Neural cell (in vitro differentiated cells): ENCODE measurements around the gene ZNF425. TPM values are rescaled to one million over a fixed set of nuclear protein-coding genes. Genes with fewer than 3 reads are reported as not detected.

Source experiments
- H2AFZ ChIP-seq: fragments of 200-600, 300-800 bp; sonication (generic), shearing (Covaris generic); 2 replicates; pipeline ENCODE4 v1.6.0; 2014; ENCODE audit warnings: low read depth, mild to moderate bottlenecking, antibody characterized with exemption, low read length, moderate library complexity
- H3F3A ChIP-seq: fragments of 200-600 bp; shearing (Covaris generic); 2 replicates; pipeline ENCODE4 v1.6.1; 2016; ENCODE audit warnings: mild to moderate bottlenecking, moderate library complexity, mixed read lengths, antibody characterized with exemption, low read length; ENCODE audit not compliant: insufficient read depth, poor library complexity, severe bottlenecking
- H3K27ac ChIP-seq: fragments of 200-600, 300-800 bp; sonication (generic), shearing (Covaris generic); 2 replicates; pipeline ENCODE4 v1.5.1; 2014; ENCODE audit warnings: mild to moderate bottlenecking, low read length, moderate library complexity
- H3K27me3 ChIP-seq: fragments of 300-800, 200-600 bp; sonication (generic), shearing (Covaris generic); 2 replicates; pipeline ENCODE4 v1.6.0; 2014; ENCODE audit warnings: mild to moderate bottlenecking, low read depth, low read length, moderate library complexity; ENCODE audit not compliant: insufficient read depth
- H3K36me3 ChIP-seq: fragments of 300-800, 200-600 bp; sonication (generic), shearing (Covaris generic); 2 replicates; pipeline ENCODE4 v1.5.1; 2014; ENCODE audit warnings: mild to moderate bottlenecking, antibody characterized with exemption, low read length, moderate library complexity; ENCODE audit not compliant: insufficient read depth
- H3K4me2 ChIP-seq: fragments of 300-800, 200-600 bp; sonication (generic), shearing (Covaris generic); 2 replicates; pipeline ENCODE4 v1.6.0; 2014; ENCODE audit warnings: mild to moderate bottlenecking, low read length
- H3K4me3 ChIP-seq: fragments of 300-800, 200-600 bp; sonication (generic), shearing (Covaris generic); 2 replicates; pipeline ENCODE4 v1.5.1; 2014; ENCODE audit warnings: mild to moderate bottlenecking, low read length, moderate library complexity
- H3K79me2 ChIP-seq: fragments of 200-600 bp; shearing (Covaris generic); replicated peaks from 2 replicates; pipeline ENCODE4 v1.6.0; 2014; ENCODE audit warnings: mild to moderate bottlenecking, low read length, moderate library complexity; ENCODE audit not compliant: insufficient read depth
- H3K9ac ChIP-seq: fragments of 300-800, 200-600 bp; sonication (generic), shearing (Covaris generic); 2 replicates; pipeline ENCODE4 v1.6.1; 2016; ENCODE audit warnings: mild to moderate bottlenecking, low read length, mixed read lengths
- H3K9me2 ChIP-seq: fragments of 200-600 bp; shearing (Covaris generic); 2 replicates; pipeline ENCODE4 v1.6.1; 2016; ENCODE audit warnings: mild to moderate bottlenecking, low read length, mixed read lengths; ENCODE audit not compliant: insufficient read depth
- H3K9me3 ChIP-seq: fragments of 200-600, 300-800 bp; sonication (generic), shearing (Covaris generic); 2 replicates; pipeline ENCODE4 v1.6.1; 2016; ENCODE audit warnings: mild to moderate bottlenecking, mixed run types, low read length, moderate library complexity, mixed read lengths
- H4K20me1 ChIP-seq: fragments of 200-600 bp; shearing (Covaris generic); 2 replicates; pipeline ENCODE4 v1.6.1; 2016; ENCODE audit warnings: mild to moderate bottlenecking, mixed run types; ENCODE audit not compliant: insufficient read depth
- CTCF ChIP-seq: fragments of 450-650 bp; IDR thresholded peaks from 2 replicates; pipeline ENCODE4 v1.5.1; 2014; ENCODE audit warnings: antibody characterized with exemption, mild to moderate bottlenecking, moderate library complexity; ENCODE audit not compliant: poor library complexity, severe bottlenecking
- EP300 ChIP-seq: fragments of 450-650 bp; conservative IDR thresholded peaks from 2 replicates; pipeline ENCODE4 v1.6.1; 2014; ENCODE audit warnings: antibody characterized with exemption, mild to moderate bottlenecking, moderate library complexity; ENCODE audit not compliant: poor library complexity, severe bottlenecking
- EZH2 ChIP-seq: fragments of 200-600, 300-800 bp; shearing (Covaris generic), sonication (generic); IDR thresholded peaks from 2 replicates; pipeline ENCODE4 v1.6.1; 2014; ENCODE audit warnings: antibody characterized with exemption, low read length, borderline replicate concordance, mild to moderate bottlenecking; ENCODE audit not compliant: insufficient read depth, poor library complexity, severe bottlenecking
- MXI1 ChIP-seq: fragments of 450-650 bp; conservative IDR thresholded peaks from 2 replicates; pipeline ENCODE4 v1.6.1; 2014; ENCODE audit warnings: antibody characterized with exemption, mild to moderate bottlenecking; ENCODE audit not compliant: poor library complexity, severe bottlenecking
- POLR2AphosphoS5 ChIP-seq: IDR thresholded peaks from 2 replicates; pipeline ENCODE4 v1.6.1; 2012
- RAD21 ChIP-seq: fragments of 450-650 bp; conservative IDR thresholded peaks from 2 replicates; pipeline ENCODE4 v1.6.1; 2014; ENCODE audit warnings: antibody characterized with exemption, mild to moderate bottlenecking, moderate library complexity
- SMC3 ChIP-seq: fragments of 450-650 bp; conservative IDR thresholded peaks from 2 replicates; pipeline ENCODE4 v1.6.1; 2014; ENCODE audit warnings: antibody characterized with exemption, mild to moderate bottlenecking, moderate library complexity; ENCODE audit not compliant: poor library complexity
- TAF1 ChIP-seq: IDR thresholded peaks from 2 replicates; pipeline ENCODE4 v1.6.1; 2012; ENCODE audit warnings: low read depth
- polyA plus RNA-seq: library from polyadenylated mRNA; depleted of rRNA; stranded (reverse); fragments of >200 nt; gene quantifications from 2 replicates; pipeline ENCODE4 v1.2.3, GENCODE V29; 2014
- TF ChIP-seq, protein P1 (sequence below): IDR thresholded peaks from 2 replicates; pipeline ENCODE4 v1.6.1; 2012; ENCODE audit warnings: borderline replicate concordance

Gene ZNF425
- polyA plus RNA-seq, 1 donor from 2014 or later, result 5.1 TPM

GRCh38 chr7:149075286-149075685 lies 50.8 kb downstream of the ZNF425 start:
- no peaks in the 10 kb centered on the region for H3F3A ChIP-seq
- no peak overlapping the region for H3K4me3 ChIP-seq
- no peak overlapping the region for H2AFZ ChIP-seq
- no peaks in the 10 kb centered on the region for H3K9me3 ChIP-seq
- no peaks in the 10 kb centered on the region for H3K9me2 ChIP-seq
- no peak overlapping the region for H3K4me2 ChIP-seq
- H3K79me2 ChIP-seq, result no peaks in the 10 kb centered on the region
- TF ChIP-seq CTCF (no peak), TAF1 (no peak), EZH2 (no peak), EP300 (no peak), MXI1 (no peak), SMC3 (no peak), POLR2AphosphoS5 (no peak), RAD21 (no peak)
- TF ChIP-seq, protein P1, sequence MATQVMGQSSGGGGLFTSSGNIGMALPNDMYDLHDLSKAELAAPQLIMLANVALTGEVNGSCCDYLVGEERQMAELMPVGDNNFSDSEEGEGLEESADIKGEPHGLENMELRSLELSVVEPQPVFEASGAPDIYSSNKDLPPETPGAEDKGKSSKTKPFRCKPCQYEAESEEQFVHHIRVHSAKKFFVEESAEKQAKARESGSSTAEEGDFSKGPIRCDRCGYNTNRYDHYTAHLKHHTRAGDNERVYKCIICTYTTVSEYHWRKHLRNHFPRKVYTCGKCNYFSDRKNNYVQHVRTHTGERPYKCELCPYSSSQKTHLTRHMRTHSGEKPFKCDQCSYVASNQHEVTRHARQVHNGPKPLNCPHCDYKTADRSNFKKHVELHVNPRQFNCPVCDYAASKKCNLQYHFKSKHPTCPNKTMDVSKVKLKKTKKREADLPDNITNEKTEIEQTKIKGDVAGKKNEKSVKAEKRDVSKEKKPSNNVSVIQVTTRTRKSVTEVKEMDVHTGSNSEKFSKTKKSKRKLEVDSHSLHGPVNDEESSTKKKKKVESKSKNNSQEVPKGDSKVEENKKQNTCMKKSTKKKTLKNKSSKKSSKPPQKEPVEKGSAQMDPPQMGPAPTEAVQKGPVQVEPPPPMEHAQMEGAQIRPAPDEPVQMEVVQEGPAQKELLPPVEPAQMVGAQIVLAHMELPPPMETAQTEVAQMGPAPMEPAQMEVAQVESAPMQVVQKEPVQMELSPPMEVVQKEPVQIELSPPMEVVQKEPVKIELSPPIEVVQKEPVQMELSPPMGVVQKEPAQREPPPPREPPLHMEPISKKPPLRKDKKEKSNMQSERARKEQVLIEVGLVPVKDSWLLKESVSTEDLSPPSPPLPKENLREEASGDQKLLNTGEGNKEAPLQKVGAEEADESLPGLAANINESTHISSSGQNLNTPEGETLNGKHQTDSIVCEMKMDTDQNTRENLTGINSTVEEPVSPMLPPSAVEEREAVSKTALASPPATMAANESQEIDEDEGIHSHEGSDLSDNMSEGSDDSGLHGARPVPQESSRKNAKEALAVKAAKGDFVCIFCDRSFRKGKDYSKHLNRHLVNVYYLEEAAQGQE, result no peak
- H3K9ac ChIP-seq, result no peak overlapping the region
- H4K20me1 ChIP-seq, result no peaks in the 10 kb centered on the region
- H3K27me3 ChIP-seq, result no peaks in the 10 kb centered on the region
- H3K27ac ChIP-seq, result no peak overlapping the region
- H3K36me3 ChIP-seq, result no peaks in the 10 kb centered on the region

DNA sequence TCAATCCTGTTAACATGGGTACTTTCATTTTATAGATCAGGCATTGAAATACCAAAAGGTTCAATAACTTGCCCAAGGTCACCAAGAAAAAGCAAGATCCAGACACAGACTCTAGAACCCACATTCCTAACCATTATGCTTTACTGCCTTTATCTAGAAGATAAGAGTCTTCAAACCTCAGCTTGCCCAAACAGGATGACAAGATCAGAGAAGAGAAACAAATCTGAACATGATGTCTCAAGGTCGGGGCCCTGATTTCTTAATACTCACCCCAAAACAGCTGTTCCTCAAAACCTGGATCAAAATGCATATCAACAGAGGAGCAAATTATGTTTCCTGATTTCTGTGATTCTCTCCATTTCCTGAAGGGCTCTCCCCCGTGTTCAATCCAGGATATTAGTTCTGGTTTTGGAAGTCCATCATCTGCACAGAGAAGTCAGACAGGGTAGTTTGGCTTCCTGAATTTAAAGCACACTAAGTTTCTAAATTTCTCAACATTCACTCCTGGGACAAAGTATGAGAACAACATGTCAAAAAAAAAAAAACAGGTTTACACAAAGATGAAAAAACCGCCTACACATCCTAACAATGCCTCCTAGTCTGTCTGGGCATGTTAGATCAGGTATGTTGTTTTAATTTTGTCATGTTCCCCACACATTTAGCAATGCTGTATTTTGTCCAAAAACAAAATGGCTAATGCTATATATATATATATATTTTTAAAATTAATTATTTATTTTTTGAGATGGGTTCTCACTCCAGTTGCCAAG lies 51.8 kb downstream of the ZNF425 start:
- Histone ChIP-seq H3K27ac (no peak overlapping the region), H3K36me3 (no peaks in the 10 kb centered on the region), H3K4me2 (no peak overlapping the region), H3K9me3 (no peaks in the 10 kb centered on the region), H4K20me1 (no peaks in the 10 kb centered on the region), H3K27me3 (no peaks in the 10 kb centered on the region), H3K9me2 (no peaks in the 10 kb centered on the region), H3K79me2 (no peaks in the 10 kb centered on the region), H2AFZ (no peak overlapping the region), H3K9ac (no peak overlapping the region), H3K4me3 (no peak overlapping the region), H3F3A (no peaks in the 10 kb centered on the region)
- TF ChIP-seq CTCF (no peak), EZH2 (no peak), POLR2AphosphoS5 (no peak), TAF1 (no peak), EP300 (no peak), SMC3 (no peak), RAD21 (no peak), MXI1 (no peak)
- TF ChIP-seq, protein P1, result no peak
